OCI-LY1 (cell line): ENCODE data around the gene CRYGN.

Experiments used
- H2AFZ ChIP-seq: fragments of 200-600 bp; sonication (generic), shearing (Covaris generic); 2 replicates; pipeline ENCODE4 v1.6.0; 2014; ENCODE audit warnings: antibody characterized with exemption, mild to moderate bottlenecking, low read length
- H3F3A ChIP-seq: fragments of 200-600 bp; sonication (generic), shearing (Covaris generic); 2 replicates; pipeline ENCODE4 v1.6.0; 2014; ENCODE audit warnings: mild to moderate bottlenecking, antibody characterized with exemption, low read length, moderate library complexity; ENCODE audit not compliant: insufficient read depth
- H3K27ac ChIP-seq: fragments of 200-600 bp; sonication (generic); 2 replicates; pipeline ENCODE4 v1.5.1; 2014; ENCODE audit warnings: low read length, mixed run types, mild to moderate bottlenecking, low read depth; ENCODE audit not compliant: poor library complexity, severe bottlenecking
- H3K27me3 ChIP-seq: fragments of 200-600 bp; sonication (generic); 2 replicates; pipeline ENCODE4 v1.6.0; 2014; ENCODE audit warnings: antibody characterized with exemption, mild to moderate bottlenecking, low read length, moderate library complexity; ENCODE audit not compliant: insufficient read depth
- H3K36me3 ChIP-seq: fragments of 200-600 bp; sonication (generic); 2 replicates; pipeline ENCODE4 v1.6.1; 2014; ENCODE audit warnings: mild to moderate bottlenecking, antibody characterized with exemption, low read length, moderate library complexity, mixed read lengths; ENCODE audit not compliant: insufficient read depth
- H3K4me1 ChIP-seq: fragments of 200-600 bp; sonication (generic); 2 replicates; pipeline ENCODE4 v1.5.1; 2014; ENCODE audit warnings: mild to moderate bottlenecking, low read length, moderate library complexity; ENCODE audit not compliant: insufficient read depth, severe bottlenecking
- H3K4me2 ChIP-seq: fragments of 200-600 bp; sonication (generic), shearing (Covaris generic); 2 replicates; pipeline ENCODE4 v1.6.1; 2014; ENCODE audit warnings: low read length
- H3K4me3 ChIP-seq: fragments of 200-600 bp; sonication (generic); 2 replicates; pipeline ENCODE4 v1.5.1; 2014; ENCODE audit warnings: low read length, low read depth, mild to moderate bottlenecking, mixed read lengths; ENCODE audit not compliant: poor library complexity, severe bottlenecking
- H3K79me2 ChIP-seq: fragments of 200-600 bp; shearing (Covaris generic); 2 replicates; pipeline ENCODE4 v1.6.1; 2016; ENCODE audit warnings: mixed run types, low read length, mixed read lengths; ENCODE audit not compliant: insufficient read depth
- H3K9ac ChIP-seq: fragments of 200-600 bp; sonication (generic), shearing (Covaris generic); 2 replicates; pipeline ENCODE4 v1.6.1; 2014; ENCODE audit warnings: mild to moderate bottlenecking, low read length, mixed read lengths
- H3K9me2 ChIP-seq: fragments of 200-600 bp; sonication (generic), shearing (Covaris generic); 2 replicates; pipeline ENCODE4 v1.6.1; 2014; ENCODE audit warnings: low read depth, mild to moderate bottlenecking, low read length, mixed read lengths
- H3K9me3 ChIP-seq: fragments of 200-600 bp; shearing (Covaris generic); 2 replicates; pipeline ENCODE4 v1.6.1; 2014; ENCODE audit warnings: low read length, mixed read lengths
- H4K20me1 ChIP-seq: fragments of 200-600 bp; sonication (generic), shearing (Covaris generic); 2 replicates; pipeline ENCODE4 v1.6.0; 2016; ENCODE audit warnings: mild to moderate bottlenecking, low read length; ENCODE audit not compliant: insufficient read depth
- CTCF ChIP-seq: fragments of 200-600 bp; sonication (generic), shearing (Covaris generic); IDR thresholded peaks from 2 replicates; pipeline ENCODE4 v1.5.1; 2017; ENCODE audit warnings: mild to moderate bottlenecking, antibody characterized with exemption, low read length, moderate library complexity, mixed read lengths
- EZH2 ChIP-seq: fragments of 200-600 bp; sonication (generic), shearing (Covaris generic); IDR thresholded peaks from 2 replicates; pipeline ENCODE4 v1.8.0; 2017; ENCODE audit warnings: borderline replicate concordance, mixed run types, mild to moderate bottlenecking, antibody characterized with exemption, low read length, moderate library complexity, mixed read lengths

CRYGN gene

GRCh38 chr7:151447312-151447711, 7.4 kb upstream of the CRYGN start:
- peaks cover 13% of the 10 kb centered on the region; the same call in 1 of the 2 replicates for H3K27me3 ChIP-seq
- H3K9me2 ChIP-seq: no peaks in the 10 kb centered on the region
- no peaks in the 10 kb centered on the region for H3F3A ChIP-seq

GRCh38 chr7:151446412-151446811, 6.5 kb upstream of the CRYGN start:
- H3K36me3 ChIP-seq: no peaks in the 10 kb centered on the region
- H3K79me2 ChIP-seq: no peaks in the 10 kb centered on the region
- no peak overlapping the region for H3K27ac ChIP-seq
- no peaks in the 10 kb centered on the region for H4K20me1 ChIP-seq
- H3F3A ChIP-seq: no peaks in the 10 kb centered on the region
- no peaks in the 10 kb centered on the region for H3K9me3 ChIP-seq
- H3K4me2 ChIP-seq: no peak overlapping the region
- no peak overlapping the region for H2AFZ ChIP-seq
- no peak overlapping the region for H3K4me3 ChIP-seq
- H3K27me3 ChIP-seq: peaks cover 13% of the 10 kb centered on the region; the same call in 1 of the 2 replicates
- H3K4me1 ChIP-seq: peaks cover 7% of the 10 kb centered on the region
- H3K9ac ChIP-seq: no peak overlapping the region
- no peak for TF ChIP-seq CTCF
- no peak for TF ChIP-seq EZH2
- no peaks in the 10 kb centered on the region for H3K9me2 ChIP-seq

More at GRCh38 chr7:151447312-151447711, 7.4 kb upstream of the CRYGN start:
- Histone ChIP-seq H3K4me3 (no peak overlapping the region), H3K4me2 (no peak overlapping the region), H4K20me1 (no peaks in the 10 kb centered on the region), H3K79me2 (no peaks in the 10 kb centered on the region), H3K36me3 (no peaks in the 10 kb centered on the region), H2AFZ (no peak overlapping the region), H3K9me3 (no peaks in the 10 kb centered on the region), H3K4me1 (peaks cover 7% of the 10 kb centered on the region), H3K9ac (no peak overlapping the region), H3K27ac (no peak overlapping the region)
- TF ChIP-seq EZH2 (no peak), CTCF (no peak)

GRCh38 chr7:151444632-151445031, 4.7 kb upstream of the CRYGN start:
- H3K4me1 ChIP-seq: peaks cover 7% of the 10 kb centered on the region
- no peak for TF ChIP-seq CTCF
- H3K4me3 ChIP-seq: no peak overlapping the region
- peaks cover 13% of the 10 kb centered on the region; the same call in 1 of the 2 replicates for H3K27me3 ChIP-seq
- no peaks in the 10 kb centered on the region for H3K9me3 ChIP-seq
- H3K36me3 ChIP-seq: no peaks in the 10 kb centered on the region
- H2AFZ ChIP-seq: no peak overlapping the region
- H3K9ac ChIP-seq: no peak overlapping the region
- H3F3A ChIP-seq: no peaks in the 10 kb centered on the region
- H3K9me2 ChIP-seq: no peaks in the 10 kb centered on the region
- H3K4me2 ChIP-seq: no peak overlapping the region
- H3K79me2 ChIP-seq: no peaks in the 10 kb centered on the region
- H3K27ac ChIP-seq: no peak overlapping the region
- H4K20me1 ChIP-seq: no peaks in the 10 kb centered on the region
